Measurements from ENCODE around the gene PLK5. TPM values are rescaled to one million over a fixed set of nuclear protein-coding genes. Genes with fewer than 3 reads are reported as not detected.

PLK5 gene
- total RNA-seq, 1 donor from 2014 or later = not detected

DNA sequence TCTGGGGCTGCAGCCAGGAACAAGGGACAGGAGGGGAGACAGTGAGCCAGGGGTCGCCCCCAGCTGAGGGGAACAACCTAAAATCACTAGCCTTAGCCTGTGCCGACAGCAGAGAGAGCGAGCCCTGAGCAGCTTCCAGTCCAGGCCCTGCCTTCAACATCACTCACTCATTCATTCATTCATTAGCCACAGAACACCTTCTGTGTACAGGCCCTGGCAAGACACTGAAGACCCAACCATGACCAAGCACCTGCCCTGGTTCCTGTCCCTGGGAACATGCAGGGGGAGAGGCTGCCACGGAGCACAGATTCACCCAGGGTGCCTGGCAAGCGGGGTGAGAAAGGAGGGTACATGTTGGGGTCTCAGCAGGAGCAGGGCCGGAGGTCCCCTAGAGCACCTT lies 39.4 kb downstream of the PLK5 start:
- FAIRE-seq = no peak
- no peak for TF ChIP-seq CTCF (IDR thresholded peaks at IDR 0.05; ENCODE audit: insufficient read depth, low read length, severe bottlenecking)
- no peak for DNase-seq (ENCODE audit: low read depth)
- Histone ChIP-seq H3K36me3 (ENCODE audit: control insufficient read depth, insufficient read depth, low read length) (peaks cover 4% of the 10 kb centered on the region), H3K4me3 (ENCODE audit: low read depth, low read length) (no peak overlapping the region), H3K27me3 (ENCODE audit: control insufficient read depth, insufficient read depth, low read length) (no peaks in the 10 kb centered on the region)

DNA sequence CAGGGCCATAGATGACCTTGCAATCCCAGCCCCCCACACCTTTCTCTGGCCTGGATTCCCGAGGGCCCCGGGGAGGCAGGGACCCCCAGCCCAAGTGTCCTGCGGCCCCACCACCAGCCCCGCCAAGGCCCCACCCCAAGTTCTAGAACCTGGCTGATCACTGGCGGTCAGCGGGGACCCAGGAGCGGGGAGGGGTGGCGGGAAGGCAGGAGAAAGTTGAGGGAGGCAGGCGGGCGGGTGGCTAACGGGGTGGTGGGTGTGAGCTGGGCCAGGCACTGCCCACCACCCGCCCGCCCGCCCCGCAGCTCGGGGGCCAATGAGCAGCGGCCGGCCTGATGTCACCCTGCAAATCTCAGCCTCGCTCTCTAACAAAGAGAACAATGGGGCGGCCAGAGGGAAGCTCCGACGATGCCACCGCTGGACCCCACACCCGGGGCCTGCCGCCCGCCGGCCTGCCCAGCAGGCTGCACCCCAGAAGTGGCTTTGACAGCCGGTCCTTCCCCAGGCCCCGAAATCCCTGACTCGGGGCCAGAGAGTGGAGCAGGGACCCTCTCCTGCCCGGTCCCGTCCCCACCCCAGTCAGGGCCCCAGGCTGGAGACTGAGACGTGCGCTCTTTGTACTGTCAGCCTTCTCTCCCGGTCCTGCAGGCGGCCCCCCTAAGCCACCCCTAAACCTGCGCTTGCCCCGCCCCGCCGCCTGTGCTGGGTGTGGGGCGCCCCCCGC lies 42.7 kb downstream of the PLK5 start:
- peak overlapping the region; percentile 71 for H3K4me3 ChIP-seq (ENCODE audit: low read depth, low read length)
- no peak for TF ChIP-seq CTCF (IDR thresholded peaks at IDR 0.05; ENCODE audit: insufficient read depth, low read length, severe bottlenecking)
- DNase-seq (ENCODE audit: low read depth) (peak; percentile 47), FAIRE-seq (no peak)
- H3K27me3 ChIP-seq (ENCODE audit: control insufficient read depth, insufficient read depth, low read length) = no peaks in the 10 kb centered on the region
- peaks cover 4% of the 10 kb centered on the region for H3K36me3 ChIP-seq (ENCODE audit: control insufficient read depth, insufficient read depth, low read length)

DNA sequence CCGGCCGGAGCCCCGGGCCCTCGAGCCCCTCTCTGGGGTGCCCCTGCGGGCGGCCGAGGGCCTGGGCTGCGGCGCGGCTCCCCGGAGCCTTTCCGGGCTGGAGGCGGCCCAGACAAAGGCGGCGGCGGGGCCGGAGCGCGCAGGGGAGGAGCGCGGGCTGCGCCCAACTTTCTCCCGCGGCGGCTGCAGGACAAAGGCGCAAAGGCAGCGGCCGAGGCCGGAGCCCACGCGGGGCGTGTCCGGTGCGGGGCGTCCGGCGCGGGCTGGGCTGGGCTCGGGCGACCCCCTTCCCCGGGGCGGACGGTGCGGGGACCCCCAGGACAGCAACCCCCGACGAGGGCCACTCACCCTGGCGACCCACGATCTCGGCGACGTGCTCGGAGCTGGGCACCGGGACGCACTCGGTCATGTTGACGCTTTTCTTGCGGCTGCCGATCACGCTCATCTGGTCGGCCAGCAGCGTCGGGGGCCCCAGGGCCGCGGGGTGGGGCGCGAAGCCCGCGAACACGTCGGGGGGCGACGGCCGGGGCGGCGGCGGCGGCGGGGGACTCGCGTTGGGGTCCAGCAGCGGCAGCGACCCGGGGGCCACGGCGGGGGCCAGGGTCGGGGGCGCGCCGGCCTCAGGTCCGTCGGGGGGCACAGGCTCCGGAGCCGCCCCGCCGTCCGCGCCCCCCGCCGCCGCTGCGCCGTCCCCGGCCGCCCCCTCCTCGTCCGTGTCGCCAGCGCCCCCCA lies 43.4 kb downstream of the PLK5 start:
- TF ChIP-seq CTCF (IDR thresholded peaks at IDR 0.05; ENCODE audit: insufficient read depth, low read length, severe bottlenecking) = no peak
- Histone ChIP-seq H3K36me3 (ENCODE audit: control insufficient read depth, insufficient read depth, low read length) (peaks cover 4% of the 10 kb centered on the region), H3K27me3 (ENCODE audit: control insufficient read depth, insufficient read depth, low read length) (no peaks in the 10 kb centered on the region), H3K4me3 (ENCODE audit: low read depth, low read length) (peak overlapping the region; percentile 71)
- DNase-seq (ENCODE audit: low read depth) (no peak), FAIRE-seq (no peak)

- FAIRE-seq = no peak
- Histone ChIP-seq H3K36me3 (ENCODE audit: control insufficient read depth, insufficient read depth, low read length) (peaks cover 4% of the 10 kb centered on the region), H3K4me3 (ENCODE audit: low read depth, low read length) (peak overlapping the region; percentile 71), H3K27me3 (ENCODE audit: control insufficient read depth, insufficient read depth, low read length) (no peaks in the 10 kb centered on the region)
- no peak for DNase-seq (ENCODE audit: low read depth)
- no peak for TF ChIP-seq CTCF (IDR thresholded peaks at IDR 0.05; ENCODE audit: insufficient read depth, low read length, severe bottlenecking)
Measured at GRCh38 chr19:1567848-1568227, 44.0 kb downstream of the PLK5 start.

DNA sequence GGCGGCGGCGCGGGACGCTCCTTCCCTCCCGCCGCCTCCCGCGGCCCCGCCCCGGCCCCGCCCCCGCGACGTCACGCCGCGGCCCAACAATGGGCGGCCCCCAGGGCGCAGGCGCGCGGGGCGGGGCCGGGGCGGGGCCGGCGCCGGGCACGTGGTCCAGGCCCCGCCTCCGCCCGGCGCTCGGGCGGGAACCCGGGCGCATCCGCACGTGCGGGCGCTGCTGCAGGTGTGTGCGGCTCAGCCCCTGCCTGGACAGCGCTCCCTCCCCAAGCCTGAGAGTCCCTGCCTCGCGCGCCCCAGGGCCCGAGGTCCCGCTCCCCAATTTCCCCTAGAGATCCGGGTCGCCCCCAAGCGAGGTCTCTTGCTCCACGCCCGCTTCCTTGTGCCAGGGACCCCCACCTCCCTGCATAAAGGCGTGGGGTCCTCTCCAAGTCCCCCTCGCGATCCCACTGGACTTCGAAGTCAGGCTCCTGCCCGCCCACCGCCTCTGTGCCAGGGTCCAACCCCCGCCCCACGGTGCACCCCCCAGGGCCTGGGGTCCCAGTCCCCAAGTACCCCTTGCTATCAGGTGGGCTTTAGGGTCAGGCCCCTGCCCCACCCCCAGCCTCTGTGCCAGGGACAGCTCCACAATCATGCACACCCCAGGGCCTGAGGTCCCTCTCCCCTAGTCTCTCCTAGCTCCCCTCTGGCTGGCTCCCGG lies 44.6 kb downstream of the PLK5 start, which contains the start of gene MEX3D:
TSS of gene MEX3D (minus strand) at position 6 of the 700 bp plus-strand sequence. CDS start 267 bp downstream, outside the sequence.
- Histone ChIP-seq H3K36me3 (ENCODE audit: control insufficient read depth, insufficient read depth, low read length) (peaks cover 4% of the 10 kb centered on the region), H3K27me3 (ENCODE audit: control insufficient read depth, insufficient read depth, low read length) (no peaks in the 10 kb centered on the region), H3K4me3 (ENCODE audit: low read depth, low read length) (peak within 1 kb of the TSS; percentile 71)
- no peak for DNase-seq (ENCODE audit: low read depth)
- FAIRE-seq = no peak
- TF ChIP-seq CTCF (IDR thresholded peaks at IDR 0.05; ENCODE audit: insufficient read depth, low read length, severe bottlenecking) = no peak
